ENCODE data around the gene AP3D1. TPM values are rescaled to one million over a fixed set of nuclear protein-coding genes. Genes with fewer than 3 reads are reported as not detected.

AP3D1 gene
- total and polyA plus RNA-seq, 9 of the 15 experiments (the other 6 are each of a cell fraction or from before 2014, with no cell fraction given) = 1.2 to 86.1 (median 35.9) TPM

- peak; percentile 61 for TF ChIP-seq CBFA2T3 (IDR thresholded peaks at IDR 0.05)
- TF ChIP-seq NEUROD1 (IDR thresholded peaks at IDR 0.05; ENCODE audit: borderline replicate concordance, low read depth, low read length, partially characterized antibody) = peak; percentile 67
- no peak for TF ChIP-seq SPI1 (IDR thresholded peaks at IDR 0.05; ENCODE audit: borderline replicate concordance, low read depth, low read length)
- TF ChIP-seq PKNOX1 (IDR thresholded peaks at IDR 0.05) = peak; percentile 90
- TF ChIP-seq C11orf30 (IDR thresholded peaks at IDR 0.05; ENCODE audit: low read depth) = peak; percentile 34
- no peak for TF ChIP-seq IFI16 (CRISPR knock-in tag; IDR thresholded peaks at IDR 0.05)
- TF ChIP-seq TOE1 (IDR thresholded peaks at IDR 0.05; ENCODE audit: borderline replicate concordance) = 0 out of 2 replicates have a peak, but pooled peaks have one; percentile 28
- TF ChIP-seq TOE1 (CRISPR knock-in tag; IDR thresholded peaks at IDR 0.05; ENCODE audit: borderline replicate concordance, low read depth) = no peak
- TF ChIP-seq MXD1 (CRISPR knock-in tag; IDR thresholded peaks at IDR 0.05; ENCODE audit: borderline replicate concordance, poor library complexity, severe bottlenecking) = no peak
- TF ChIP-seq PBX2 (CRISPR knock-in tag; IDR thresholded peaks at IDR 0.05; ENCODE audit: low read depth) = 0 out of 2 replicates have a peak, but pooled peaks have one; percentile 9
- peak; percentile 83 for TF ChIP-seq PBX2 (tag; conservative IDR thresholded peaks at IDR 0.05; ENCODE audit: low read depth)
- TF ChIP-seq ZNF589 (CRISPR knock-in tag; IDR thresholded peaks at IDR 0.05; ENCODE audit: low read depth) = peak; percentile 82; the same call in 1 of the 2 replicates
- 0 out of 2 replicates have a peak, but pooled peaks have one; percentile 28 for TF ChIP-seq ARID3A (IDR thresholded peaks at IDR 0.05; ENCODE audit: borderline replicate concordance, low read depth, low read length)
- peak; percentile 77 for TF ChIP-seq SMAD4 (CRISPR knock-in tag; conservative IDR thresholded peaks at IDR 0.05)
- TF ChIP-seq POLR3G (IDR thresholded peaks at IDR 0.05; ENCODE audit: extremely low read depth, insufficient read length, insufficient replicate concordance) = no peak
- TF ChIP-seq SIRT6 (IDR thresholded peaks at IDR 0.05; ENCODE audit: low read depth, low read length) = no peak
- no peak for TF ChIP-seq DLX4 (CRISPR knock-in tag; IDR thresholded peaks at IDR 0.05)
- TF ChIP-seq CC2D1A (IDR thresholded peaks at IDR 0.05) = no peak
- TF ChIP-seq FOXJ3 (CRISPR knock-in tag; IDR thresholded peaks at IDR 0.05) = no peak
- no peak for TF ChIP-seq CBFB (CRISPR knock-in tag; IDR thresholded peaks at IDR 0.05)
- no peak for TF ChIP-seq GTF2A2 (tag; IDR thresholded peaks at IDR 0.05)
- no peak for TF ChIP-seq ZNF696 (CRISPR knock-in tag; conservative IDR thresholded peaks at IDR 0.05)
These were observed 17.5 kb upstream of the AP3D1 start (continued) for GRCh38 chr19:2168619-2169424.
